ENCODE data around the gene ADAMTS6.

GRCh38 chr5:65329266-65329665 is 152.5 kb downstream of the ADAMTS6 start:
- no peak for TF ChIP-seq CTCF (IDR thresholded peaks at IDR 0.05)
- TF ChIP-seq POLR2AphosphoS5 (IDR thresholded peaks at IDR 0.05): no peak
- TF ChIP-seq POLR2A (IDR thresholded peaks at IDR 0.05): no peak

All from suprapubic skin (tissue), 4 donors.